AG09309 (cell line): ENCODE data around the gene EMC10.
"Not testable (repeated sequence)": the region's sequence is repeated elsewhere in the genome, so short reads cannot be mapped to it uniquely, and the experiment has no call there.

Experiments used
- DNase-seq: peaks from one replicate; pipeline ENCODE4 v3.0.0-alpha.2; 2010; ENCODE audit warnings: low read depth
- H3K4me3 ChIP-seq: 2 replicates; pipeline ENCODE4 v1.5.1; 2011; ENCODE audit warnings: mild to moderate bottlenecking, low read depth, low read length, moderate library complexity; ENCODE audit not compliant: control insufficient read depth
- TF ChIP-seq, protein P1 (sequence below): IDR thresholded peaks from 2 replicates; pipeline ENCODE4 v1.5.1; 2011; ENCODE audit warnings: mild to moderate bottlenecking, low read depth, low read length, inconsistent platforms; ENCODE audit not compliant: insufficient read depth, control insufficient read depth; ENCODE audit errors: missing control alignments

Gene EMC10

DNA sequence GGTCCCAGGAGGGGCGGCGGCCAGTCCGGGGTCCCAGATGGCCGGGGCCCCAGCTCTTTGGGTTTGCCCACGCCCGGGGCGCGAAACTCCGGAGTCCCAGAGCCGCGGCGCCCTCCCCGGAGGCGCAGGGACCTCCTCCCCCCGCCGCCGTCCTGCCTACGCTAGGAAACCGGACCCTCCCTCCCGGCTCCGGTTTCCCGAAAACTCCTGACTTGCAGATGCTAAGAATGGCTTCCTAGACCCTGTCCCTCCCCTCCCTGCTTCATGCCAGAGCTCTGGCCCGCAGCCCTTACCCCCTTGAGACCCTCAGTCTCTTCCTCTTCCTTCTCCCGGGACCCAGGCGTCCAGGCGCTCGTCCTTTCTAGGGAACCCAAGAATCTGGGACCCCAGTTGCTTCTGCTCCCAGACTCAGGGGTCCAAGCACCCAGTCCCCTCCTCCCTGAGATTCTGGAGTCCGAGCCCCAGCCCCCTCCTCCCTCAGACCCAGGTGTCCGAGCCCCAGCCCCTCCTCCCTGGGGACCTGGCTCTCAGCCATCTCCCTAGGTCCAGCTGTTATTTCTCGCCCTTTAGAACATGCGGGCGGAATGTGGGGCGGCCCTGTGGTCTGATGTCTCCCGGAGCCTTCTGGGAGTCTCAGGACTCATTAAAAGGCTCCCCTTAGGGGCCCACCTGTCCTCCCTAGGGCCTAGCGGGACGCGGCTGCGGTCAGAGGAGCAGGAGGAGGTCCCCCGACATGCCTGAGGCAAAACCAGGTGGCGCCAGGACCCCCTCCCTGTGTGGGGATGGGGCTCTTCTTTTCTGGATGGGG, 43.9 kb upstream of the EMC10 start, which contains the start of gene MYBPC2:
Gene MYBPC2, plus strand, starts transcription at position 672 of the 808 bp plus-strand sequence. Its CDS starts 62 bp downstream, at position 734.
- no peak for DNase-seq
- TF ChIP-seq, protein P1, sequence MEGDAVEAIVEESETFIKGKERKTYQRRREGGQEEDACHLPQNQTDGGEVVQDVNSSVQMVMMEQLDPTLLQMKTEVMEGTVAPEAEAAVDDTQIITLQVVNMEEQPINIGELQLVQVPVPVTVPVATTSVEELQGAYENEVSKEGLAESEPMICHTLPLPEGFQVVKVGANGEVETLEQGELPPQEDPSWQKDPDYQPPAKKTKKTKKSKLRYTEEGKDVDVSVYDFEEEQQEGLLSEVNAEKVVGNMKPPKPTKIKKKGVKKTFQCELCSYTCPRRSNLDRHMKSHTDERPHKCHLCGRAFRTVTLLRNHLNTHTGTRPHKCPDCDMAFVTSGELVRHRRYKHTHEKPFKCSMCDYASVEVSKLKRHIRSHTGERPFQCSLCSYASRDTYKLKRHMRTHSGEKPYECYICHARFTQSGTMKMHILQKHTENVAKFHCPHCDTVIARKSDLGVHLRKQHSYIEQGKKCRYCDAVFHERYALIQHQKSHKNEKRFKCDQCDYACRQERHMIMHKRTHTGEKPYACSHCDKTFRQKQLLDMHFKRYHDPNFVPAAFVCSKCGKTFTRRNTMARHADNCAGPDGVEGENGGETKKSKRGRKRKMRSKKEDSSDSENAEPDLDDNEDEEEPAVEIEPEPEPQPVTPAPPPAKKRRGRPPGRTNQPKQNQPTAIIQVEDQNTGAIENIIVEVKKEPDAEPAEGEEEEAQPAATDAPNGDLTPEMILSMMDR = no peak
- peak within 1 kb of the TSS; percentile 53 for H3K4me3 ChIP-seq

DNA sequence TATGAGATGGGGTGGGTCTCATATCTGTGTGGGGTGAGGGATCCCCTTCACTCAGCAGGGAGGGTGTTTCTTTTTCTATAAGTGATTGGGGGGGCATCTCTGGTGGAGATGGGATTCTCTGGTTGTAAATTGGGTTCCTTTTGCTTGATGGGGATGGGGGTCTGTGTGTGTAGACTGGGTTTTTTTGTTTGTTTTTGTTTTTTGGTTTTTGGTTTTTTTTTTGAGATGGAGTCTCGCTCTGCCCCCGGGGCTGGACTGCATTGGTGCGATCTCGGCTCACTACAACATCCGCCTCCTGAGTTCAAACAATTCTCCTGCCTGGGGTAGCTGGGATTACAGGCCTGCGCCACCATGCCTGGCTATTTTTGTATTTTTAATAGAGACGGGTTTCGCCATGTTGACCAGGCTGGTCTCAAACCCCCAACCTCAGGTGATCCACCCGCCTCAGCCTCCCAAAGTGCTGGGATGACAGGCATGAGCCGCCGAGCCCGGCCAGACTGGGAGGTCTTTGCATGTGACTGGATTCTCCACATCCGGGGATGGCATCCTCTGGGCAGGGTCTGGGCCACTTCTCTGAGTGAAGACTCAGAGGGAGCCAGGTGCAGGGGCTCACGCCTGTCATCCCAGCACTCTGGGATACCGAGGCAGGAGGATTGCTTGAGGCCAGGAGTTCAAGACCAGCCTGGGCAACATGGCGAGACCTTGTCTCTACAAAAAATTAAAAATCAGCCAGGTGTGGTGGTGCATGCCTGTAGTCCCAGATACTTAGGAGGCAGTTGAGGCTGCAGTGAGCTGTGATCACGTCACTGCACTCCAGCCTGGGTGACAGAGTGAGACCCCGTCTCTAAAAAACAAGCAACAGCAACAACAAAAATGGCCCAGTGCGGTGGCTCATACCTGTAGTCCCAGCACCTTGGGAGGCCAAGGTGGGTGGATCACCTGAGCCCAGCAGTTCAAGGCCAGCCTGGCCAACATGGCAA, 42.8 kb upstream of the EMC10 start:
- TF ChIP-seq, protein P1 = no peak
- DNase-seq = no peak
- H3K4me3 ChIP-seq = no peak overlapping the region

DNA sequence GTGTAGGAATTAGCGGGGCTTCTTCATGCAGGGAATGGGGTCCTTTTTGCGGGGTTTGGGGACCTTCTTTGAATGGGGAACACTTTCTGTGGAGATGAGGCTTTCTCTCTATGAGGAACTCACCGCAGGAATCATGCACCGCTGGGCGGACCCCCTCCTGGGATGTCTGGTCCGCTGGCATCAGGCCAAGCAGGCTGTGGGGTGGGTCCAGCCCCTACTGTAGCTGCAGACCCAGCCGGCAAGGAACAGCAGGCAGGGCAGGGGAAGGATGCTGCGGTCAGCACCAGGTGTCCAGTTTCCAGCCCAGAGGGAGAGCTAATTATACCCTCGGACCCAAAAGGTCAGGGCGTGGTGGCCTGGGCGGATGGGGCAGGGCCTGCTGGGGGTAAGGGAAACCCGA, 41.8 kb upstream of the EMC10 start:
- no peak overlapping the region for H3K4me3 ChIP-seq
- TF ChIP-seq, protein P1 = no peak
- no peak for DNase-seq

DNA sequence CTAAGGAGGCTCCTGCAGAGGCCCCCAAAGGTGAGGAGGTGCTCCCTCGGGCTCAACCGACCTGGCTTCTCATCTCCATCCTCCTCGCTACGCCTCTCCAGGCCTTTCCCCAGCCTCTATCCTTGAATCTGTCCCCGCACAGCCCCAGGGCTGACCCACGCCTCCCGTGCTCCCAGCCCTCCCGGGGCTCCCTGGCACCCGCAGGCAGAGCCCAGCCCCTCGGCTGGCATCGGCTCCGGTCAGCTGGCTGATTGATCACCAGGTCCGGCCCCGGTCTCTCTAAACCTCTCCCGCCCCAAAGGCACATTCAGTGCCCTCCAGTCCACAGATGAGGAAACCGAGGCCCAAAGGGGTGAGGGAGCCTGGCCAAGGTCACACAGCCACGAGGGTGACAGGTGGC, 41.1 kb upstream of the EMC10 start:
- H3K4me3 ChIP-seq = no peak overlapping the region
- DNase-seq = no peak
- TF ChIP-seq, protein P1 = no peak

DNA sequence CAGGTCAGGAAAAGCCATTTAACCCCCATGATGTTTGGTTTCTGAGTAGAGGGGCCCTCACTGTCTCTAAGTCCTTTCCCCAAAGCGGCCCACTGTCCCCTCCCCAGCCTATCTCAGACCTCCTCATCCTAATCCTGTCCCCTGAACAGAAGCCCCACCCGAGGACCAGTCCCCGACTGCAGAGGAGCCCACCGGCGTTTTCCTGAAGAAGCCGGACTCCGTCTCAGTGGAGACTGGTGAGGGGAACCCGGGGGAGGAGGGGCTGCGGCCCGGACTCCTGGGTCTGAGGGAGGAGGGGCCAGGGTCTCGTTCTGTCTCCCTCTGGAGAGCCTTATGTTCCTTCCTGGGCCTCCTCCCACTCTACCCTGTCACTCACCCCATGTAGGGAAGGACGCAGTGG, 40.7 kb upstream of the EMC10 start:
- TF ChIP-seq, protein P1 = no peak
- no peak overlapping the region for H3K4me3 ChIP-seq
- no peak for DNase-seq

DNA sequence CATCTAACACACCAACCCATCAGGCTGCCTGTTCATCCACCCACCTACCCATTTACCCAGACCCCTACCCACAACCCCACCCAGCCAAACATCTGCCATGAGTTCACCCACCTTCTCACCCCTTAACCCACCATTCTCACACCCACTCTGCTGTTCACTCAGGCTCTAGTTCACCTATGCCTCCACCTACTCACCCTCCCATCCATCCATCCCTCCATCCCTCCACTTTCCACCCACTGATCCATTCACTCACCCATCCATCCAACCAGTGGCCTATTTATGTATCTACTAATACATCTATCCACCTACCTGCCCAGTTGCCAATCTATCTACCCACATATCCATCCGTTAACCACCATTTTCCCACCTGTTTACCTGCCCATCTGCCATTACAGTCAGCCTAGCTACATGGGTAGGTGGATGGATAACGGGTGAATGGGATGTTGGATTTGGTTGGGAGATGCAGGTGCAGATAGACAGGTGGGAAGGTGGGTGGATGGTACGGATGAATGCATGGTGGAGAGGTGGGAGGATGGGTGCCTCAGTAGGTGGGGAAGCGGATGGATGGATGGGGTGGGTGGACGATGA, 38.4 kb upstream of the EMC10 start:
- H3K4me3 ChIP-seq = no peak overlapping the region
- TF ChIP-seq, protein P1 = no peak
- no peak for DNase-seq

DNA sequence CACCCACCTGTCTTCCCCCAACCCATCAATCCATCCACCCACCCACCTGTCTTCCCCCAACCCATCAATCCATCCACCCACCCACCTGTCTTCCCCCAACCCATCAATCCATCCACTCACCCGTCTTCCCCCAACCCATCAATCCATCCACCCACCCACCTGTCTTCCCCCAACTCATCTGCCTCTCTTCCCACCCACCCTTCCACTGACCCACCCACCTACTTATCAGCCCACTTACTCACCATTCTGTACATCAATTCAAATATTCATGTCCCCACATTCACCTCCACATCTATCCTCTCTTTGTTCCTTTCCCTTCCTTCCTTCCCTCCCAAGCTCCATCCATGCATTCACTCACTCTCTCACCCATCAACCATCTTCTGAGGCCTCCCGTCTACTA, 37.2 kb upstream of the EMC10 start:
- not testable (repeated sequence) for H3K4me3 ChIP-seq, DNase-seq
